Heart right ventricle (tissue), 16 donors: ENCODE measurements around the gene STX17. TPM values are rescaled to one million over a fixed set of nuclear protein-coding genes. Genes with fewer than 3 reads are reported as not detected.

Experiments used
- ATAC-seq, 8 donors: fragments of 200-7000 bp; cut with Tn5 transposase; one replicate each; pipeline ENCODE4 v1.9.1; 2020; ENCODE audit warnings: mild to moderate bottlenecking in 8 of 8, moderate library complexity in 8 of 8, moderate number of reproducible peaks in 1 of 8
- DNase-seq, 2 donors: peaks; one replicate each; pipeline ENCODE4 v3.0.0-alpha.2; 2020
- H3K27ac ChIP-seq, 10 donors: fragments of 200-600 bp; sonication (generic) in 2 of 10; one replicate each; pipeline versions ENCODE4 v1.5.0 to v1.8.0; 2020 to 2022; ENCODE audit warnings: mild to moderate bottlenecking in 3 of 10
- H3K27me3 ChIP-seq, 7 donors: fragments of 200-600 bp; one replicate each; pipeline ENCODE4 v1.8.0; 2021 to 2022; ENCODE audit warnings: mild to moderate bottlenecking in 2 of 7
- H3K36me3 ChIP-seq, 9 donors: fragments of 200-600 bp; sonication (generic) in 1 of 9; one replicate each; pipeline versions ENCODE4 v1.5.0 to v1.8.0; 2020 to 2022; ENCODE audit warnings: mild to moderate bottlenecking in 2 of 9
- H3K4me1 ChIP-seq, 9 donors: fragments of 200-600 bp; sonication (generic) in 1 of 9; one replicate each; pipeline versions ENCODE4 v1.5.0 to v1.8.0; 2020 to 2022; ENCODE audit warnings: mild to moderate bottlenecking in 4 of 9
- H3K4me3 ChIP-seq, 10 donors: fragments of 200-600 bp; sonication (generic) in 2 of 10; one replicate each; pipeline versions ENCODE4 v1.5.0 to v1.8.0; 2020 to 2022; ENCODE audit warnings: mild to moderate bottlenecking in 7 of 10, moderate library complexity in 2 of 10
- H3K9me3 ChIP-seq, 11 donors: fragments of 200-600 bp in 10 of 11; sonication (generic) in 2 of 11; one replicate each; pipeline versions ENCODE4 v1.5.0 to v1.8.0; 2013 to 2022; ENCODE audit warnings: mild to moderate bottlenecking in 2 of 11, control low read depth in 1 of 11, moderate library complexity in 1 of 11
- CTCF ChIP-seq, 9 donors: fragments of 200-600 bp; sonication (generic) in 2 of 9; IDR thresholded peaks; one replicate each; pipeline versions ENCODE4 v1.5.0 to v1.8.0; 2021 to 2022; ENCODE audit warnings: antibody characterized with exemption in 9 of 9, mild to moderate bottlenecking in 5 of 9, moderate library complexity in 1 of 9
- WGBS, 2 donors: extraction: QIAGEN DNeasy Blood & Tissue Kit; methylation state at CpG; one replicate each; pipeline ENCODE4 v1.1.7; 2013; ENCODE audit warnings: inconsistent platforms in 1 of 2; 5-methylcytosine and 5-hydroxymethylcytosine counted together
- intact Hi-C, 10 donors: fragments of 100-400 bp; cut with DNase I; formaldehyde crosslinking; loops; one replicate each; pipeline versions ENCODE4 v1.11.1 to v1.14.2; 2022
- polyA plus RNA-seq, 2 donors: library from polyadenylated mRNA; stranded (reverse); fragments of 200-250 nt; gene quantifications; one replicate each; pipeline ENCODE4 v1.2.3, GENCODE V29; 2013
- total RNA-seq, 10 donors: library from RNA; stranded (reverse); fragmentation: NEBNext Ultra II Directional in 3 of 10; extraction: Animal tissue kit (Norgen Biotek cat#: 25700) in 3 of 10; gene quantifications; one replicate each; pipeline versions ENCODE4 v1.2.1 to v1.2.4, GENCODE V29; 2021 to 2023
- donor health status: Arrhythmogenic right ventricular cardiomyopathy.
- donor health status: ischemic (EF 13 %, LVEDD 7.1; RV severe dilation, severe dysfunction).
- donor health status: healthy with polysubstance abuse.
- donor health status: DM: no; HTN: yes; CAD: no.
- donor health status: DM: no; HTN: no; CAD: no.
- donor health status: ischemic (EF 25% LVEDD 6.9; RV normal size, moderate dysfunction).
- donor health status: ischemic (EF 25% LVEDD 5.7; RV mildly dilated, moderate dysfunction).
- donor health status: healthy.
- donor health status: DM: yes; HTN: yes; CAD: no.
- donor health status: Ischemic cardiomyopathy.
- donor health status: ischemic (EF 35%, LVEDD 5.7; RV mildly dilated, moderate dysfunction).
- donor health status: nonischemic (EF 11% LVEDD 7.7; RV severe dilation, severe dysfunction).
- donor health status: DM: yes; HTN: yes; CAD: no.
- donor health status: PGD.
- donor health status: ischemic (EF 29% LVEDD 5.4; RV normal size, mild dysfunction).
- donor health status: nonischemic (EF 23%, LVEDD 6.1; RV moderate dilation, normal function).

The STX17 gene
- total and polyA plus RNA-seq, 12 donors: 4.1 to 31.1 (median 23.5) TPM

DNA sequence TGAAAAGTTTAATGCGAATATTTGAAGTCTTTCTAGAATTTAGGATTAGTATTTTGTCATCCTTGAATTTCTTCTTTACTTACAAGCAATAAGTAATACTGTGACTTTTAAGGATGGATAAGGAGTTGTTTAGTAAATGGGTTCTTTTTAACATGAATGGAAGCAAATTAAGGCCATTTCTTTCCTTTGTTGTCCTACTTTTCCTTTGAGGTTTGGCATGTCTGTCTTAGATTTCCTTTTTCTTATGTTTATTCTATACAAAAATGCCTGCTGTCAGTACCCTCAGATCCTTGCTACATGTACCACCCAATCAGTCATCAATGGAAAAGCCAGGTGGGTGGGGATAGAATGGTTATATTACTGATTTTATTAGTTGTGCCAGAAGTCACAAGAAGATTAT is 10.2 kb downstream of the STX17 start:
- no peak for DNase-seq
- Histone ChIP-seq H3K27ac (no peak overlapping the region), H3K9me3 (no peaks in the 10 kb centered on the region), H3K27me3 (no peaks in the 10 kb centered on the region), H3K36me3 (peaks cover 0 to 77% (median 34%) of the 10 kb centered on the region in 9 donors), H3K4me1 (no peaks in the 10 kb centered on the region), H3K4me3 (no peak overlapping the region)
- 84 to 92% methylated on average over 1 of the region's 1 CpG for WGBS, 2 donors
- no peak for TF ChIP-seq CTCF (IDR thresholded peaks at IDR 0.05)
- ATAC-seq: no peak
- intact Hi-C loops: loop anchor here in 1 of 10 donors (10.0 kb wide), 1 partner anchor 92 kb away; the partner anchor contains the start of gene NR4A3

DNA sequence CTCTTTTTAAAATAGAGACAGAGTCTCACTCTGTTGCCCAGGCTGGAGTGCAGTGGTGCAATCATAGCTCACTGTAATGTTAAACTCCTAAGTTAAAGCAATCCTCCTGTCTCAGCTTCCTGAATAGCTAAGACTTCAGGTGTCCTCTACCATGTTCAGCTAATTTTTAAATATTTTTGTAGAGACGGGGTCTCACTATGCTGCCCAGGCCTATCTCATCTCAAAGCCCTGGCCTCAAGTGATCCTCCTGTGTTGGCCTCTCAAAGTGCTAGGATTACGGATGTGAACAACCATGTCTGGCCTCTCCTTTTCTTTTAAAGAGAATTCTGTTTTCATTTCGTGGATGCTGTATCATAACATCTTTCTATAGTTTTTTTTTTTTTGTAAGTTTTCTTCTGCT is 11.7 kb downstream of the STX17 start:
- Histone ChIP-seq H3K4me1 (no peaks in the 10 kb centered on the region), H3K27me3 (no peaks in the 10 kb centered on the region), H3K4me3 (no peak overlapping the region), H3K9me3 (no peaks in the 10 kb centered on the region), H3K27ac (no peak overlapping the region), H3K36me3 (peaks cover 0 to 86% (median 41%) of the 10 kb centered on the region in 9 donors)
- WGBS, 2 donors: 79 to 91% methylated on average over 3 of the region's 3 CpGs
- intact Hi-C loops: loop anchor here in 1 of 10 donors (10.0 kb wide), 1 partner anchor 93 kb away; the partner anchor contains the start of gene NR4A3
- DNase-seq (no peak), ATAC-seq (no peak)
- TF ChIP-seq CTCF (IDR thresholded peaks at IDR 0.05): no peak

GRCh38 chr9:99919930-99920329 is 13.5 kb downstream of the STX17 start:
- intact Hi-C loops: loop anchor here in 1 of 10 donors (10.0 kb wide), 1 partner anchor 95 kb away; the partner anchor contains the start of gene NR4A3
- no peak for DNase-seq
- H3K36me3 ChIP-seq: peaks cover 0 to 100% (median 43%) of the 10 kb centered on the region in 9 donors
- 71 to 75% methylated on average over 2 of the region's 2 CpGs for WGBS, 2 donors
- H3K9me3 ChIP-seq: peaks cover 0 to 9% (median under 1%) of the 10 kb centered on the region in 11 donors
- no peak overlapping the region for H3K27ac ChIP-seq
- TF ChIP-seq CTCF (IDR thresholded peaks at IDR 0.05): no peak
- ATAC-seq: no peak
- H3K27me3 ChIP-seq: no peaks in the 10 kb centered on the region
- H3K4me1 ChIP-seq: no peaks in the 10 kb centered on the region
- H3K4me3 ChIP-seq: no peak overlapping the region

- Histone ChIP-seq H3K36me3 (peaks cover 0 to 100% (median 34%) of the 10 kb centered on the region in 9 donors), H3K4me1 (no peaks in the 10 kb centered on the region), H3K9me3 (peaks cover 0 to 30% (median 19%) of the 10 kb centered on the region in 11 donors), H3K27me3 (no peaks in the 10 kb centered on the region), H3K27ac (no peak overlapping the region), H3K4me3 (no peak overlapping the region)
- intact Hi-C loops: no loop called here
- no peak for TF ChIP-seq CTCF (IDR thresholded peaks at IDR 0.05)
- ATAC-seq: no peak
- 84 to 85% methylated on average over 4 of the region's 4 CpGs for WGBS, 2 donors
- DNase-seq: no peak
These were observed 15.6 kb downstream of the STX17 start for GRCh38 chr9:99921875-99922710.
